GM12878 (cell line): ENCODE data around the gene RIT2. TPM values are rescaled to one million over a fixed set of nuclear protein-coding genes. Genes with fewer than 3 reads are reported as not detected.

Source experiments
- ATAC-seq: fragments of 200-7000 bp; cut with Tn5 transposase; 3 replicates; pipeline ENCODE4 v1.9.1; 2020; ENCODE audit warnings: mild to moderate bottlenecking, moderate library complexity
- BruUV-seq: library from RNA; stranded (reverse); fragments of 400-500 nt; replicated peaks from 2 replicates; lab custom pipeline; 2021; lab: Mats Ljungman, UMichigan
- CTCF ChIA-PET: fragments of 300-600 bp; sonication (Branson Sonifier 250); formaldehyde crosslinking; extraction: SDS; loops from one replicate; lab custom pipeline; 2021; ENCODE audit warnings: inconsistent platforms; lab: Yijun Ruan, JAX
- POLR2A ChIA-PET: fragments of 350-600 bp; formaldehyde crosslinking; extraction: SDS; loops from one replicate; lab custom pipeline; 2021; ENCODE audit warnings: inconsistent platforms; lab: Charles Lee
- RAD21 ChIA-PET: fragments of 300-600 bp; sonication (Branson Sonifier 250); formaldehyde crosslinking; loops from one replicate; lab custom pipeline; 2023; ENCODE audit warnings: antibody characterized with exemption; ENCODE audit not compliant: unreplicated experiment; lab: Charles Lee
- SMC1A ChIA-PET: fragments of 300-600 bp; sonication (Branson Sonifier 250); formaldehyde crosslinking; loops from one replicate; lab custom pipeline; 2023; ENCODE audit not compliant: unreplicated experiment, uncharacterized antibody; lab: Charles Lee
- DNase-seq: peaks from one replicate; pipeline ENCODE4 v3.0.0-alpha.2; 2011; ENCODE audit warnings: low read depth, low spot score
- FAIRE-seq: peaks from 3 replicates; lab custom pipeline; 2011; peaks lifted over from hg19 to GRCh38; lab: Jason Lieb, UNC
- H2AFZ ChIP-seq: 2 replicates; pipeline ENCODE4 v1.6.0; 2011; ENCODE audit warnings: low read depth, low read length, control low read depth; ENCODE audit not compliant: control insufficient read depth
- H3K27ac ChIP-seq: 2 replicates; pipeline ENCODE4 v1.5.1; 2011; ENCODE audit warnings: control low read depth; ENCODE audit not compliant: control insufficient read depth, insufficient read depth
- H3K27me3 ChIP-seq, 2 experiments: replicated peaks in 1 of 2; 2 replicates each; pipeline versions ENCODE4 v1.6.0 to v1.6.1; 2011; ENCODE audit warnings: low read length in 1 of 2; ENCODE audit not compliant: control insufficient read depth in 2 of 2, insufficient read depth in 2 of 2
- H3K36me3 ChIP-seq, 2 experiments: 2 replicates each; pipeline ENCODE4 v1.5.1; 2011; ENCODE audit warnings: low read length in 1 of 2; ENCODE audit not compliant: control insufficient read depth in 2 of 2, insufficient read depth in 2 of 2
- H3K4me1 ChIP-seq: 2 replicates; pipeline ENCODE4 v1.6.1; 2011; ENCODE audit warnings: mild to moderate bottlenecking, low read length, moderate library complexity, mixed read lengths; ENCODE audit not compliant: control insufficient read depth, insufficient read depth
- H3K4me2 ChIP-seq: 2 replicates; pipeline ENCODE4 v1.6.0; 2011; ENCODE audit warnings: control low read depth; ENCODE audit not compliant: control insufficient read depth, insufficient read depth
- H3K4me3 ChIP-seq: fragments of 200-600 bp; sonication (generic); 2 replicates; pipeline ENCODE4 v1.5.1; 2016
- H3K79me2 ChIP-seq: 2 replicates; pipeline ENCODE4 v1.6.0; 2011; ENCODE audit warnings: low read length; ENCODE audit not compliant: control insufficient read depth, insufficient read depth
- H3K9ac ChIP-seq: 2 replicates; pipeline ENCODE4 v1.8.0; 2011; ENCODE audit warnings: low read length, control low read depth, mixed read lengths; ENCODE audit not compliant: control insufficient read depth, insufficient read depth
- H3K9me3 ChIP-seq: replicated peaks from 3 replicates; pipeline ENCODE4 v1.5.1; 2011; ENCODE audit warnings: mild to moderate bottlenecking, low read length; ENCODE audit not compliant: control insufficient read depth, insufficient read depth
- H4K20me1 ChIP-seq: 2 replicates; pipeline ENCODE4 v1.6.0; 2011; ENCODE audit not compliant: control insufficient read depth, insufficient read depth
- CBX5 ChIP-seq: sonication (generic); IDR thresholded peaks from 2 replicates; pipeline ENCODE4 v1.6.1; 2016; ENCODE audit warnings: low read depth, moderate library complexity, mild to moderate bottlenecking, inconsistent platforms
- CUX1 ChIP-seq: IDR thresholded peaks from 2 replicates; pipeline ENCODE4 v1.6.1; 2012; ENCODE audit warnings: improper control_type of control experiment, low read depth, low read length; ENCODE audit not compliant: insufficient replicate concordance
- HDAC6 ChIP-seq: fragments of 200-600 bp; sonication (generic); IDR thresholded peaks from one replicate; pipeline ENCODE4 v1.8.0; 2017; ENCODE audit warnings: antibody characterized with exemption; ENCODE audit not compliant: unreplicated experiment
- KDM1A ChIP-seq: fragments of 200-600 bp; sonication (generic); IDR thresholded peaks from 2 replicates; pipeline ENCODE4 v1.6.1; 2016; ENCODE audit warnings: borderline replicate concordance
- WGBS: methylation state at CpG from one replicate; pipeline ENCODE4 v1.1.6; 2016; ENCODE audit warnings: low lambda C conversion rate; ENCODE audit not compliant: insufficient replicate concordance, insufficient coverage; ENCODE audit errors: missing lambda C conversion rate; 5-methylcytosine and 5-hydroxymethylcytosine counted together
- in situ Hi-C: fragments of 300-500 bp; cut with MboI; formaldehyde crosslinking; loops from 9 replicates; pipeline ENCODE4 v1.14.3; 2018; ENCODE audit warnings: mixed read lengths
- intact Hi-C: fragments of 100-400 bp; cut with micrococcal nuclease; formaldehyde crosslinking; loops from one replicate; pipeline ENCODE4 v1.14.2; 2022; ENCODE audit not compliant: unreplicated experiment
- polyA plus RNA-seq, 11 experiments: library from polyadenylated mRNA; depleted of rRNA in 4 of 11; unstranded in 6 of 11; stranded (reverse) in 5 of 11; fragments of >200 nt; fragmentation: Nextera tagmentation in 4 of 11; fragmentation: Illumina TruSeq in 1 of 11; extraction: Ambion mirVana in 4 of 11; extraction: Trizol in 1 of 11; gene quantifications; 1 replicate in 1 of 11; 2 replicates in 10 of 11; pipeline versions ENCODE4 v1.2.1 to v1.2.3, GENCODE V29; 2011 to 2016; ENCODE audit warnings: inconsistent platforms in 2 of 11, missing spikeins in 2 of 11, low read depth in 1 of 11
- total RNA-seq, 4 experiments: library from RNA; depleted of rRNA in 3 of 4; stranded (reverse); fragments of >200 nt in 3 of 4; fragmentation: Illumina TruSeq in 1 of 4; extraction: Trizol in 1 of 4; gene quantifications; 2 replicates each; pipeline versions ENCODE4 v1.2.1 to v1.2.3, GENCODE V29; 2013 to 2021

Gene RIT2
- total and polyA plus RNA-seq, 10 of the 15 experiments (the other 5 are each of a cell fraction or from before 2014, with no cell fraction given), result not detected

DNA sequence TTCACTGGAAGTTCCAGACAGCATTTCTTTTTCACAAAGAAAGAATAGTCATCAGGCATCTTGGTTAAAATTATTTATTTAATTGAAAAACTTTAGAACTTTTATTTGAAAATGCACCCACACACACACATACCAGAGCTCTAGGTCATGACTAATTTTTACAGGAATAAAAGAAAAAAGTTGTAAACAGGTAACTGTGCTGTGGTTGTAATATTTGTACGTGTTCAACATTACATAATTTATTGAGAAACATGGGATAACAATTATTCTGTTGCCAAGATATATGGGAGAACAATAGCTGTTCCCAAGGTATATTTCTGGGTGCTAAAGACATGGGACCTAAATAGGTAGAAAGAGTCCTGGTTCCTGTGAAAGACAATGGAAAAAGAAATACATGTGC is 104.9 kb downstream of the RIT2 start:
- DNase-seq (no peak), ATAC-seq (no peak), FAIRE-seq (no peak)
- ChIA-PET SMC1A (no interaction called here), CTCF (no interaction called here), RAD21 (no interaction called here), POLR2A (no interaction called here)
- H3K9me3 ChIP-seq, result no peaks in the 10 kb centered on the region
- in situ Hi-C loops, result no loop called here
- no peaks in the 10 kb centered on the region for H4K20me1 ChIP-seq
- no peaks in the 10 kb centered on the region for H3K79me2 ChIP-seq
- H3K27me3 ChIP-seq, result no peaks in the 10 kb centered on the region
- TF ChIP-seq HDAC6 (no peak), KDM1A (no peak), CUX1 (no peak), CBX5 (no peak)
- intact Hi-C loops, result no loop called here
- no peak overlapping the region for H3K4me2 ChIP-seq
- no peaks in the 10 kb centered on the region for H3K4me1 ChIP-seq
- BruUV-seq, result no TSS peak
- no peaks in the 10 kb centered on the region for H3K36me3 ChIP-seq
- WGBS, result 0% methylated on average over 1 of the region's 1 CpG
- H3K27ac ChIP-seq, result no peak overlapping the region
- H3K9ac ChIP-seq, result no peak overlapping the region
- no peak overlapping the region for H2AFZ ChIP-seq
- H3K4me3 ChIP-seq, result no peak overlapping the region
